Lower leg skin (tissue), 3 donors: ENCODE measurements around the gene FOXP1.

ENCODE experiments used
- CTCF ChIP-seq, 3 donors: fragments of 450-650 bp; IDR thresholded peaks; one replicate each; pipeline ENCODE4 v1.5.1; 2016; ENCODE audit warnings: antibody characterized with exemption in 3 of 3, mild to moderate bottlenecking in 3 of 3, moderate library complexity in 2 of 3
- POLR2A ChIP-seq, 2 donors: fragments of 450-650 bp; IDR thresholded peaks; one replicate each; pipeline ENCODE4 v1.6.1; 2016 to 2017; ENCODE audit warnings: antibody characterized with exemption in 2 of 2, mild to moderate bottlenecking in 1 of 2, moderate library complexity in 1 of 2

DNA sequence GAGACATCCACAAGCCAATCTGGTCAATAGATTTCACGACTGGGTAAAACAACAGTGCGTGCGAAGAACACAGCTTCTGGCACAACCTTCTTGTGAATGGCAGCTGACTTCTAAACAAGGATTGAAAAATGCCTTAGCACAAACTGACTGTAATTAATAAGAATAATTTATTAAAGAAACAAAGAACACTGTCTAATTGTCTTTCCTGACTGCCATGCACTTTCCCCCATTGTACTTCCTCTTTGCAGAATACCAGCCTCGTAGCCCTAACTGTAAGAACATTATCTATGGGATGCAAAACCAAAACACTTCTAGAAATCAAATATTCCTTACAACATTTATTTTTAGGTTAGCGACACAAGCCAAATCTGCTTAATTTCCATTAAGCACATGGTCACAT lies 6.5 kb downstream of the FOXP1 start:
- TF ChIP-seq CTCF (IDR thresholded peaks at IDR 0.05): no peak
- no peak for TF ChIP-seq POLR2A (IDR thresholded peaks at IDR 0.05)
